GM12873 (cell line): ENCODE results near the gene CACNA1S.

Experiments
- CTCF ChIP-seq: IDR thresholded peaks from 2 replicates; pipeline ENCODE4 v1.5.1; 2012; ENCODE audit warnings: low read depth, mild to moderate bottlenecking, moderate library complexity, low read length, control low read depth; ENCODE audit not compliant: insufficient read depth; ENCODE audit errors: missing control alignments

The CACNA1S gene

GRCh38 chr1:201095581-201095980, 16.6 kb downstream of the CACNA1S start:
- no peak for TF ChIP-seq CTCF

- TF ChIP-seq CTCF: no peak
Measured at GRCh38 chr1:201094832-201095231, 17.4 kb downstream of the CACNA1S start.

GRCh38 chr1:201093962-201094361, 18.3 kb downstream of the CACNA1S start:
- TF ChIP-seq CTCF: no peak

GRCh38 chr1:201093561-201093960, 18.7 kb downstream of the CACNA1S start:
- TF ChIP-seq CTCF: no peak

- no peak for TF ChIP-seq CTCF
Measured at GRCh38 chr1:201092738-201093137, 19.5 kb downstream of the CACNA1S start.

- TF ChIP-seq CTCF: no peak
Measured at GRCh38 chr1:201091256-201091655, 21.0 kb downstream of the CACNA1S start.

- TF ChIP-seq CTCF: no peak
Measured at GRCh38 chr1:201090541-201090940, 21.7 kb downstream of the CACNA1S start.
